B cell (primary cell): Measurements from ENCODE around the gene SRPK1. TPM values are rescaled to one million over a fixed set of nuclear protein-coding genes. Genes with fewer than 3 reads are reported as not detected.

Experiments
- ATAC-seq: fragments of 200-7000 bp; cut with Tn5 transposase; one replicate; pipeline ENCODE4 v1.10.0; 2021; ENCODE audit warnings: low read depth, mild to moderate bottlenecking, moderate number of reproducible peaks, moderate library complexity
- CTCF ChIA-PET: fragments of 350-600 bp; sonication (Branson Sonifier 250); formaldehyde crosslinking; loops from one replicate; lab custom pipeline; 2021; ENCODE audit warnings: antibody characterized with exemption, inconsistent platforms; lab: Charles Lee
- POLR2A ChIA-PET: fragments of 350-600 bp; sonication (Branson Sonifier 250); formaldehyde crosslinking; loops from one replicate; lab custom pipeline; 2021; ENCODE audit warnings: antibody characterized with exemption; lab: Charles Lee
- DNase-seq: peaks from one replicate; pipeline ENCODE4 v3.0.0; 2013
- H2AFZ ChIP-seq: 2 replicates; pipeline ENCODE4 v1.6.1; 2012; ENCODE audit warnings: mild to moderate bottlenecking, low read depth, low read length; ENCODE audit not compliant: insufficient read depth, poor library complexity, severe bottlenecking
- H3K27ac ChIP-seq, 2 donors: 1 replicate in 1 of 2; 2 replicates in 1 of 2; pipeline ENCODE4 v1.5.1; 2012 to 2013; ENCODE audit warnings: low read length in 2 of 2, mild to moderate bottlenecking in 2 of 2, moderate library complexity in 1 of 2
- H3K27me3 ChIP-seq, 4 experiments: fragments of 200-600 bp in 1 of 4; sonication (generic) in 1 of 4; replicated peaks in 1 of 4; 1 replicate in 2 of 4; 2 replicates in 2 of 4; pipeline versions ENCODE4 v1.6.1 to v1.7.0; 2013 to 2016; ENCODE audit warnings: low read length in 3 of 4, mild to moderate bottlenecking in 2 of 4, mixed read lengths in 1 of 4, moderate library complexity in 1 of 4; ENCODE audit not compliant: insufficient read depth in 4 of 4, control insufficient read depth in 3 of 4; ENCODE audit errors: control extremely low read depth in 1 of 4
- H3K36me3 ChIP-seq, 2 experiments: replicated peaks in 1 of 2; 1 replicate in 1 of 2; 2 replicates in 1 of 2; pipeline versions ENCODE4 v1.6.1 to v1.7.1; 2013; ENCODE audit warnings: low read length in 1 of 2; ENCODE audit not compliant: insufficient read depth in 2 of 2, control insufficient read depth in 1 of 2; ENCODE audit errors: control extremely low read depth in 1 of 2, extremely low read depth in 1 of 2
- H3K4me1 ChIP-seq, 2 donors: fragments of 200-600 bp in 1 of 2; sonication (generic) in 1 of 2; 1 replicate in 1 of 2; 2 replicates in 1 of 2; pipeline versions ENCODE4 v1.5.1 to v1.6.1; 2013 to 2017; ENCODE audit warnings: low read length in 2 of 2; ENCODE audit not compliant: control insufficient read depth in 2 of 2, insufficient read depth in 2 of 2
- H3K4me2 ChIP-seq: replicated peaks from 2 replicates; pipeline ENCODE3; 2012; ENCODE audit warnings: mild to moderate bottlenecking, low read depth, low read length; ENCODE audit not compliant: poor library complexity, severe bottlenecking
- H3K4me3 ChIP-seq, 5 experiments: fragments of 200-600 bp in 1 of 5; sonication (generic) in 1 of 5; 1 replicate in 3 of 5; 2 replicates in 2 of 5; pipeline versions ENCODE4 v1.5.1 to v1.7.0; 2011 to 2016; ENCODE audit warnings: low read length in 4 of 5, mild to moderate bottlenecking in 4 of 5, low read depth in 2 of 5, control low read depth in 1 of 5, moderate library complexity in 1 of 5; ENCODE audit not compliant: insufficient read depth in 1 of 5; ENCODE audit errors: control extremely low read depth in 1 of 5, extremely low read depth in 1 of 5
- H3K79me2 ChIP-seq: fragments of 200-600 bp; sonication (generic); one replicate; pipeline ENCODE4 v1.6.0; 2016; ENCODE audit warnings: low read length; ENCODE audit not compliant: control insufficient read depth, insufficient read depth
- H3K9ac ChIP-seq: fragments of 200-600 bp; sonication (generic); 2 replicates; pipeline ENCODE4 v1.6.1; 2017; ENCODE audit warnings: mild to moderate bottlenecking, low read length, moderate library complexity
- H3K9me3 ChIP-seq, 3 donors: one replicate each; pipeline versions ENCODE4 v1.6.1 to v1.7.1; 2013; ENCODE audit warnings: low read length in 2 of 3; ENCODE audit not compliant: control insufficient read depth in 2 of 3, insufficient read depth in 1 of 3; ENCODE audit errors: control extremely low read depth in 1 of 3
- H4K20me1 ChIP-seq: 2 replicates; pipeline ENCODE4 v1.6.0; 2012; ENCODE audit warnings: mild to moderate bottlenecking, low read length; ENCODE audit not compliant: insufficient read depth, control insufficient read depth, poor library complexity, severe bottlenecking
- H3K27ac Mint-ChIP-seq: one replicate; pipeline ENCODE4 v1.8.0; 2021; ENCODE audit warnings: mixed read lengths
- H3K27me3 Mint-ChIP-seq: one replicate; pipeline ENCODE4 v1.8.0; 2021; ENCODE audit warnings: mixed read lengths
- H3K4me1 Mint-ChIP-seq: one replicate; pipeline ENCODE4 v1.8.0; 2021; ENCODE audit warnings: mixed read lengths
- H3K4me3 Mint-ChIP-seq: one replicate; pipeline ENCODE4 v1.8.0; 2021; ENCODE audit warnings: mixed read lengths
- H3K9me3 Mint-ChIP-seq: one replicate; pipeline ENCODE4 v1.8.0; 2022; ENCODE audit warnings: mixed read lengths; ENCODE audit not compliant: insufficient read depth
- EZH2 ChIP-seq: IDR thresholded peaks from 2 replicates; pipeline ENCODE4 v1.6.1; 2012; ENCODE audit warnings: borderline replicate concordance, low read depth, mild to moderate bottlenecking, moderate library complexity, low read length; ENCODE audit not compliant: insufficient read depth, poor library complexity, severe bottlenecking
- WGBS: methylation state at CpG from one replicate; pipeline ENCODE4 v1.1.5; 2013; ENCODE audit warnings: missing lambda C conversion rate; ENCODE audit not compliant: insufficient coverage; 5-methylcytosine and 5-hydroxymethylcytosine counted together
- intact Hi-C: fragments of 100-400 bp; cut with micrococcal nuclease; formaldehyde crosslinking; loops from one replicate; pipeline ENCODE4 v1.10.0; 2022
- polyA plus RNA-seq: library from polyadenylated mRNA; depleted of rRNA; stranded (reverse); fragments of >200 nt; gene quantifications from 2 replicates; pipeline ENCODE4 v1.2.3, GENCODE V29; 2012
- total RNA-seq, 2 donors: library from RNA; stranded (reverse); fragments of 120-200 nt in 1 of 2; gene quantifications; 1 replicate in 1 of 2; 2 replicates in 1 of 2; pipeline versions ENCODE4 v1.2.3 to v1.2.4, GENCODE V29; 2013 to 2022
- TF ChIP-seq, protein P1 (sequence below): fragments of 200-600 bp; IDR thresholded peaks from one replicate; pipeline ENCODE4 v1.8.0; 2022; ENCODE audit warnings: antibody characterized with exemption, mild to moderate bottlenecking

SRPK1 gene
- total and polyA plus RNA-seq, 2 donors (not counting 1 experiment from before 2014, with no cell fraction given) = 9.7 to 53.3 TPM

DNA sequence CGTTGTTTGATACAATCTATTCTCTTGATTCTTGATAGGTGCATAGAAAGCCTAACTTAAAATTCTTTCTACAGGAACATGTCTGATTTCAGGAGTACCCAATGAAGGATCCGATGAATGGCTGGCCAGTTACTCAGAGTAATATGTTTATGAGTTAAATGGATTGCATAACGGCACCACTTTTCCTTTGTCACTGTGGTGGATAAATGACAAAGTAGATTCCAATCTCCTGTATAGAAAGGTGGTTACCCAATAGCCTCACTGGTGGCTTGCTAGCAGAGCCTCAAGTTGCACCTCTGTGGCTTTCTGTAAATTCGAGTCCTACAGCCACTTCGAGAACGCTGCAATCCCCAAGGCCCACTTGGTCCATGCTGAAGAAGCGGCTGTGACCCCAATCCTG is 87.4 kb downstream of the SRPK1 start:
- POLR2A ChIA-PET = no interaction called here
- WGBS = 86% methylated on average over 4 of the region's 7 CpGs

DNA sequence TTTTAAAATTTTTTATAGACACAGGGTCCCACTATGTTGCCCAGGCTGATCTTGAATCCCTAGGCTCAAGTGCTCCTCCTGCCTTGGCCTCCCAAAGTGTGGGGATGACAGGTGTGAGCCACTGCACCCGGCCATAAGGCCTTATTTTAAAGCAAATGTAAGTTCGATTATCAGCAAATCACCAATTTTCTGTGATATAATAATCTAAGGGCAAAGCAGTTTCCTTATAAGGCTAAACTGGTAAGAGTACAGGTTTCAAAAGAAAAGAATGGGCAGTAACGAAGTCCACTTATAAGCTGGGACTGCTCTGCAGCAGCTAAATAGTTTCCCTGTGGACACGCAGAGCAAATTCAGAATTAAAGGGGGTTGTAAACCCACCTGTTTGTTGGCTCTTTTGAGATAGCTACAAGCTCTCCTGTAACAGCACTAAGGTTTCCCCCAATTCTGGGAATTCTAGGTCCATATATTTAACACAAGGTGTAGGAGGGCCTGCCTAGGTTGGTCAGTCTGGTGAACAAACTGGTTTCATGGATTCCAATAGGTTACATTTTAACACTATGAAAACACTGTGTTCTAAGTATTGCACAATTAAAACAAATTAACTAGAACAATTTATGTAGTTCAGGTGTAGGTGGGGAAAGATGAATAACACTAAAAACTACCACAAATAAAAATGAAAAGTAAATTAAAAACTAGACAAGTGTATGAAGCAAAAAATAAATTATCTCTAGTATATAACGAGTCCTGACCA is 89.5 kb downstream of the SRPK1 start:
- DNase-seq = no peak
- Histone ChIP-seq H4K20me1 (no peaks in the 10 kb centered on the region), H3K79me2 (no peaks in the 10 kb centered on the region), H3K9me3 (no peaks in the 10 kb centered on the region), H3K4me3 (no peak overlapping the region), H3K4me1 (no peaks in the 10 kb centered on the region), H3K4me2 (no peak overlapping the region), H2AFZ (no peak overlapping the region), H3K27me3 (no peaks in the 10 kb centered on the region), H3K27ac (no peak overlapping the region), H3K36me3 (peaks cover 2 to 12% of the 10 kb centered on the region in 2 experiments), H3K9ac (no peak overlapping the region)
- intact Hi-C loops = no loop called here
- Mint-ChIP-seq H3K9me3 (no peaks in the 10 kb centered on the region), H3K4me3 (no peak overlapping the region), H3K27me3 (peaks cover 7% of the 10 kb centered on the region), H3K27ac (no peak overlapping the region), H3K4me1 (no peaks in the 10 kb centered on the region)
- ChIA-PET POLR2A (no interaction called here), CTCF (no interaction called here)
- ATAC-seq = no peak
- no peak for TF ChIP-seq EZH2
- TF ChIP-seq, protein P1, sequence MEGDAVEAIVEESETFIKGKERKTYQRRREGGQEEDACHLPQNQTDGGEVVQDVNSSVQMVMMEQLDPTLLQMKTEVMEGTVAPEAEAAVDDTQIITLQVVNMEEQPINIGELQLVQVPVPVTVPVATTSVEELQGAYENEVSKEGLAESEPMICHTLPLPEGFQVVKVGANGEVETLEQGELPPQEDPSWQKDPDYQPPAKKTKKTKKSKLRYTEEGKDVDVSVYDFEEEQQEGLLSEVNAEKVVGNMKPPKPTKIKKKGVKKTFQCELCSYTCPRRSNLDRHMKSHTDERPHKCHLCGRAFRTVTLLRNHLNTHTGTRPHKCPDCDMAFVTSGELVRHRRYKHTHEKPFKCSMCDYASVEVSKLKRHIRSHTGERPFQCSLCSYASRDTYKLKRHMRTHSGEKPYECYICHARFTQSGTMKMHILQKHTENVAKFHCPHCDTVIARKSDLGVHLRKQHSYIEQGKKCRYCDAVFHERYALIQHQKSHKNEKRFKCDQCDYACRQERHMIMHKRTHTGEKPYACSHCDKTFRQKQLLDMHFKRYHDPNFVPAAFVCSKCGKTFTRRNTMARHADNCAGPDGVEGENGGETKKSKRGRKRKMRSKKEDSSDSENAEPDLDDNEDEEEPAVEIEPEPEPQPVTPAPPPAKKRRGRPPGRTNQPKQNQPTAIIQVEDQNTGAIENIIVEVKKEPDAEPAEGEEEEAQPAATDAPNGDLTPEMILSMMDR = no peak
- no CpG with 5 or more reads among the region's 5 CpGs for WGBS

More for the DNA sequence above, 87.4 kb downstream of the SRPK1 start:
- CTCF ChIA-PET = no interaction called here
- no peaks in the 10 kb centered on the region for H3K79me2 ChIP-seq
- H3K4me3 ChIP-seq = no peak overlapping the region
- no peaks in the 10 kb centered on the region for H3K4me1 ChIP-seq
- no peak overlapping the region for H3K9ac ChIP-seq
- no peak overlapping the region for H3K27ac ChIP-seq
- H3K27me3 ChIP-seq = no peaks in the 10 kb centered on the region
- ATAC-seq (no peak), DNase-seq (no peak)
- intact Hi-C loops = no loop called here
- TF ChIP-seq, protein P1 = no peak
- no peak for TF ChIP-seq EZH2
- Mint-ChIP-seq H3K27me3 (peaks cover 4% of the 10 kb centered on the region), H3K4me1 (no peaks in the 10 kb centered on the region), H3K27ac (no peak overlapping the region), H3K4me3 (no peak overlapping the region), H3K9me3 (no peaks in the 10 kb centered on the region)
- H3K36me3 ChIP-seq = peaks cover 8 to 20% of the 10 kb centered on the region in 2 experiments
- no peaks in the 10 kb centered on the region for H3K9me3 ChIP-seq
- H3K4me2 ChIP-seq = no peak overlapping the region
- no peaks in the 10 kb centered on the region for H4K20me1 ChIP-seq
- no peak overlapping the region for H2AFZ ChIP-seq
